Measurements from ENCODE around the gene ATP8B1. TPM values are rescaled to one million over a fixed set of nuclear protein-coding genes. Genes with fewer than 3 reads are reported as not detected.
A peak's percentile ranks its signal among the peaks of the same experiment; 100 is the strongest.

Gene ATP8B1
- total RNA-seq, 1 experiment from 2014 or later: 15.9 TPM

DNA sequence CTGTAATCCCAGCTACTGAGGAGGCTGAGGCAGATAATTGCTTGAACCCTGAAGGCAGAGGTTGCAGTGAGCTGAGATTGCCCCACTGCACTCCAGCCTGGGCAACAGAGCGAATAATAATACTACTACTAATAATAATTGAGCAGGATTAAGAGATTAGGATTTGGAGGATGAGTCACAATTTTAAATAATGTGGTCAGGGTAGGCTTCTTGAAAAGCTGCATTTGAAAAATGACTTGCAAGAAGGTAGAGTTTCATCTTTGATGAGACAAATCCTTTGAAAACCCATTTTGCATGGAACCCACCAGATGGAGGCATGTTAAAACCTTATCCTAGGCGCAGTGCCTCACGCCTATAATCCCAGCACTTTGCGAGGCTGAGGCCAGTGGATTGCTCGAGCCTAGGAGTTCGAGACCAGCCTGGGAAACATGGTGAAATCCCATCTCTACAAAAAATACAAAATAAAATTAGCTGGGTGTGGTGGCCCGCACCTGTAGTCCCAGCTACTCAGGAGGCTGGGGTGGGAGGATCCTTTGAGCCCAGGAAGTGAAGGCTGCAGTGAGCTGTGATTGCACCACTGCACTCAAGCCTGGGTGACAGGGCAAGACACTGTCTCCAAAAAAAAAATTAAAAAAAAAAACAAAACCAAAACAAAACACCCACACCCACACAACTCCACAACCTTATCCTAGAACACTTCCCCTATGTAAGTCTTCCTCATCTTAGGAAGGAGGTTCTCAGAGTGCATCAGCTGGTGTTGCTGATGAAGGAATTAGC, 3.3 kb upstream of the ATP8B1 start:
- H3K4me3 ChIP-seq (replicated peaks in 1 of 2; ENCODE audit: low read depth in 1 of 2, low read length in 2 of 2): no peak overlapping the region
- CTCF ChIA-PET: no interaction called here
- ATAC-seq (no peak), DNase-seq (ENCODE audit: low read depth, low spot score) (no peak)
- intact Hi-C loops (cut with micrococcal nuclease): no loop called here
- H3K79me2 ChIP-seq (ENCODE audit: insufficient read depth, low read length): peaks cover 9% of the 10 kb centered on the region; the same call in 1 of the 2 replicates
- peaks cover 0 to 3% of the 10 kb centered on the region in 2 experiments; a peak in 1 of 4 replicates for H3K9me3 ChIP-seq (ENCODE audit: control insufficient read depth in 1 of 2, insufficient read depth in 1 of 2, low read depth in 1 of 2, low read length in 2 of 2)
- no peaks in the 10 kb centered on the region for H3K36me3 ChIP-seq (ENCODE audit: control insufficient read depth in 1 of 2, insufficient read depth in 2 of 2, low read length in 2 of 2)
- H3K9me2 ChIP-seq (ENCODE audit: insufficient read depth): no peaks in the 10 kb centered on the region
- no peak overlapping the region for H3K9ac ChIP-seq (ENCODE audit: low read length)
- TF ChIP-seq, protein P1, sequence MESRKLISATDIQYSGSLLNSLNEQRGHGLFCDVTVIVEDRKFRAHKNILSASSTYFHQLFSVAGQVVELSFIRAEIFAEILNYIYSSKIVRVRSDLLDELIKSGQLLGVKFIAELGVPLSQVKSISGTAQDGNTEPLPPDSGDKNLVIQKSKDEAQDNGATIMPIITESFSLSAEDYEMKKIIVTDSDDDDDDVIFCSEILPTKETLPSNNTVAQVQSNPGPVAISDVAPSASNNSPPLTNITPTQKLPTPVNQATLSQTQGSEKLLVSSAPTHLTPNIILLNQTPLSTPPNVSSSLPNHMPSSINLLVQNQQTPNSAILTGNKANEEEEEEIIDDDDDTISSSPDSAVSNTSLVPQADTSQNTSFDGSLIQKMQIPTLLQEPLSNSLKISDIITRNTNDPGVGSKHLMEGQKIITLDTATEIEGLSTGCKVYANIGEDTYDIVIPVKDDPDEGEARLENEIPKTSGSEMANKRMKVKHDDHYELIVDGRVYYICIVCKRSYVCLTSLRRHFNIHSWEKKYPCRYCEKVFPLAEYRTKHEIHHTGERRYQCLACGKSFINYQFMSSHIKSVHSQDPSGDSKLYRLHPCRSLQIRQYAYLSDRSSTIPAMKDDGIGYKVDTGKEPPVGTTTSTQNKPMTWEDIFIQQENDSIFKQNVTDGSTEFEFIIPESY (IDR thresholded peaks at IDR 0.05; ENCODE audit: extremely low read depth, insufficient replicate concordance, low read length): no peak
- TF ChIP-seq RAD21 (IDR thresholded peaks at IDR 0.05; ENCODE audit: low read depth): no peak
- H2AFZ ChIP-seq (ENCODE audit: low read depth, low read length, poor library complexity, severe bottlenecking): no peak overlapping the region
- H3K4me2 ChIP-seq (ENCODE audit: low read length): peak overlapping the region; percentile 4; the same call in 1 of the 2 replicates
- BruUV-seq (replicated peaks): no TSS peak
- H3K27ac ChIP-seq (ENCODE audit: low read depth, low read length): no peak overlapping the region
- POLR2A ChIA-PET: no interaction called here
- H4K20me1 ChIP-seq (ENCODE audit: insufficient read depth): no peaks in the 10 kb centered on the region
- RAD21 ChIA-PET (ENCODE audit: low non-redundant PET in 1 of 2, low total read pairs in 2 of 2, uncharacterized antibody in 2 of 2, unreplicated experiment in 2 of 2): no interaction called here
- H3K4me1 ChIP-seq (ENCODE audit: control insufficient read depth in 1 of 2, insufficient read depth in 2 of 2, low read length in 2 of 2): peaks cover 15 to 36% of the 10 kb centered on the region in 2 experiments
- no peaks in the 10 kb centered on the region for H3K27me3 ChIP-seq (ENCODE audit: insufficient read depth, low read length)

DNA sequence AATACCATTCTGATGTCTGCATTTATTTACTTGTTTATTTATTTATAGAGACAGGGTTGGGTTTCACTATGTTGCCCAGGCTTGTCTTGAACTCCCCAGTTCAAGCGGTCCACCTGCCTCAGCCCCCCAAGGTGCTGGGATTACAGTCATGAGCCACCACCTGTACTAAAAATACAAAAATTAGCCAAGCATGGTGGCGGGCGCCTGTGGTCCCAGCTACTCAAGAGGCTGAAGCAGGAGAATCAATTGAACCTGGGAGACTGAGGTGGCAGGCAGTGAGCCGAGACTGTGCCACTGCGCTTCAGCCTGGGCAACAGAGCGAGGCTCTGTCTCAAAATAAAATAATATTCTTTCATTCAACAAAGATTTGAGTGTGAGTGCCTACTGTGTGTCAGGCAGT, 2.0 kb upstream of the ATP8B1 start:
- Histone ChIP-seq H4K20me1 (ENCODE audit: insufficient read depth) (no peaks in the 10 kb centered on the region), H3K27ac (ENCODE audit: low read depth, low read length) (no peak overlapping the region), H3K4me2 (ENCODE audit: low read length) (no peak overlapping the region), H3K4me1 (ENCODE audit: control insufficient read depth in 1 of 2, insufficient read depth in 2 of 2, low read length in 2 of 2) (peaks cover 18 to 38% of the 10 kb centered on the region in 2 experiments), H3K9me2 (ENCODE audit: insufficient read depth) (no peaks in the 10 kb centered on the region), H3K9ac (ENCODE audit: low read length) (no peak overlapping the region), H3K36me3 (ENCODE audit: control insufficient read depth in 1 of 2, insufficient read depth in 2 of 2, low read length in 2 of 2) (no peaks in the 10 kb centered on the region), H3K4me3 (replicated peaks in 1 of 2; ENCODE audit: low read depth in 1 of 2, low read length in 2 of 2) (no peak overlapping the region), H3K9me3 (ENCODE audit: control insufficient read depth in 1 of 2, insufficient read depth in 1 of 2, low read depth in 1 of 2, low read length in 2 of 2) (no peaks in the 10 kb centered on the region), H3K27me3 (ENCODE audit: insufficient read depth, low read length) (no peaks in the 10 kb centered on the region), H3K79me2 (ENCODE audit: insufficient read depth, low read length) (peaks cover 15% of the 10 kb centered on the region; the same call in 1 of the 2 replicates), H2AFZ (ENCODE audit: low read depth, low read length, poor library complexity, severe bottlenecking) (no peak overlapping the region)
- intact Hi-C loops (cut with micrococcal nuclease): no loop called here
- POLR2A ChIA-PET: no interaction called here
- no peak for DNase-seq (ENCODE audit: low read depth, low spot score)
- RAD21 ChIA-PET (ENCODE audit: low non-redundant PET in 1 of 2, low total read pairs in 2 of 2, uncharacterized antibody in 2 of 2, unreplicated experiment in 2 of 2): no interaction called here
- CTCF ChIA-PET: interaction anchor here (0.6 kb wide), 1 partner anchor 753 kb away, joined by 4 read pairs; no protein-coding TSS in a partner anchor
- no peak for ATAC-seq
- BruUV-seq (replicated peaks): no TSS peak
- TF ChIP-seq TCF7L2 (IDR thresholded peaks at IDR 0.05; ENCODE audit: borderline replicate concordance, extremely low read depth, insufficient read depth, insufficient read length) (no peak), CBX3 (IDR thresholded peaks at IDR 0.05; ENCODE audit: low read depth) (no peak), JUND (IDR thresholded peaks at IDR 0.05) (no peak), SRF (IDR thresholded peaks at IDR 0.05; ENCODE audit: low read depth) (no peak), ZFX (IDR thresholded peaks at IDR 0.05) (no peak), RAD21 (IDR thresholded peaks at IDR 0.05; ENCODE audit: low read depth) (no peak), CEBPB (IDR thresholded peaks at IDR 0.05; ENCODE audit: low read depth) (no peak), ZNF274 (IDR thresholded peaks at IDR 0.05; ENCODE audit: low read depth, low read length) (no peak), EZH2phosphoT487 (IDR thresholded peaks at IDR 0.05; ENCODE audit: borderline replicate concordance) (no peak), POLR2A (IDR thresholded peaks at IDR 0.05; ENCODE audit: borderline replicate concordance, extremely low read depth, insufficient read depth, insufficient read length) (no peak)
- TF ChIP-seq, protein P1 (IDR thresholded peaks at IDR 0.05; ENCODE audit: extremely low read depth, insufficient replicate concordance, low read length): no peak

All from HCT116 (cell line).